HCT116 (cell line): ENCODE measurements around the gene CBY1. TPM values are rescaled to one million over a fixed set of nuclear protein-coding genes. Genes with fewer than 3 reads are reported as not detected.

Experiments
- ATAC-seq: fragments of 200-7000 bp; cut with Tn5 transposase; 2 replicates; pipeline ENCODE4 v1.9.1; 2020; ENCODE audit warnings: mild to moderate bottlenecking, moderate library complexity
- BruUV-seq: library from RNA; stranded (reverse); fragments of 400-500 nt; replicated peaks from 2 replicates; lab custom pipeline; 2021; lab: Mats Ljungman, UMichigan
- CTCF ChIA-PET: fragments of 300-600 bp; sonication (Branson Sonifier 250); formaldehyde crosslinking; loops from one replicate; lab custom pipeline; 2021; ENCODE audit warnings: antibody characterized with exemption; lab: Charles Lee
- POLR2A ChIA-PET: fragments of 300-600, 350-600 bp; sonication (Branson Sonifier 250); formaldehyde crosslinking; loops from one replicate; lab custom pipeline; 2021; ENCODE audit warnings: antibody characterized with exemption; lab: Charles Lee
- RAD21 ChIA-PET, 2 experiments: fragments of 300-600 bp; sonication (Branson Sonifier 250); formaldehyde crosslinking; loops; one replicate each; lab custom pipeline; 2023; ENCODE audit warnings: low total read pairs in 2 of 2; ENCODE audit not compliant: uncharacterized antibody in 2 of 2, unreplicated experiment in 2 of 2, low non-redundant PET in 1 of 2; lab: Charles Lee
- DNase-seq: peaks from one replicate; pipeline ENCODE4 v3.0.0-alpha.2; 2010; ENCODE audit warnings: low read depth, low spot score
- H2AFZ ChIP-seq: fragments of 200-600 bp; shearing (Covaris generic), sonication (generic); 2 replicates; pipeline ENCODE4 v1.6.1; 2017; ENCODE audit warnings: low read depth, mixed run types, mixed read lengths, antibody characterized with exemption, low read length; ENCODE audit not compliant: poor library complexity, severe bottlenecking
- H3K27ac ChIP-seq: 2 replicates; pipeline ENCODE4 v1.5.1; 2012; ENCODE audit warnings: low read depth, low read length
- H3K27me3 ChIP-seq: fragments of 200-600 bp; sonication (generic); 2 replicates; pipeline ENCODE4 v1.6.1; 2016; ENCODE audit warnings: mixed run types, low read length, mixed read lengths; ENCODE audit not compliant: insufficient read depth
- H3K36me3 ChIP-seq, 2 experiments: fragments of 200-500 bp in 1 of 2; fragments of 200-600 bp in 1 of 2; sonication (Bioruptor generic) in 1 of 2; sonication (generic) in 1 of 2; 2 replicates each; pipeline versions ENCODE4 v1.5.1 to v1.6.1; 2014 to 2016; ENCODE audit warnings: low read length in 2 of 2, inconsistent platforms in 1 of 2, mixed read lengths in 1 of 2, mixed run types in 1 of 2; ENCODE audit not compliant: insufficient read depth in 2 of 2, control insufficient read depth in 1 of 2
- H3K4me1 ChIP-seq, 2 experiments: fragments of 200-600 bp in 1 of 2; sonication (generic) in 1 of 2; 2 replicates each; pipeline versions ENCODE4 v1.5.1 to v1.6.1; 2012 to 2017; ENCODE audit warnings: low read length in 2 of 2, inconsistent platforms in 1 of 2, mild to moderate bottlenecking in 1 of 2, mixed read lengths in 1 of 2, mixed run types in 1 of 2, moderate library complexity in 1 of 2; ENCODE audit not compliant: insufficient read depth in 2 of 2, control insufficient read depth in 1 of 2
- H3K4me2 ChIP-seq: fragments of 200-600 bp; sonication (generic); 2 replicates; pipeline ENCODE4 v1.6.1; 2017; ENCODE audit warnings: mixed run types, low read length, mixed read lengths
- H3K4me3 ChIP-seq, 2 experiments: fragments of 200-600 bp in 1 of 2; sonication (generic) in 1 of 2; replicated peaks in 1 of 2; 2 replicates each; pipeline ENCODE4 v1.5.1; 2011 to 2016; ENCODE audit warnings: low read length in 2 of 2, control low read depth in 1 of 2, low read depth in 1 of 2, mild to moderate bottlenecking in 1 of 2, mixed read lengths in 1 of 2, mixed run types in 1 of 2
- H3K79me2 ChIP-seq: fragments of 200-600 bp; sonication (generic); 2 replicates; pipeline ENCODE4 v1.6.1; 2017; ENCODE audit warnings: mild to moderate bottlenecking, mixed run types, low read length, moderate library complexity, mixed read lengths; ENCODE audit not compliant: insufficient read depth
- H3K9ac ChIP-seq: fragments of 200-600 bp; sonication (generic); 2 replicates; pipeline ENCODE4 v1.6.1; 2016; ENCODE audit warnings: low read length, mixed read lengths
- H3K9me2 ChIP-seq: fragments of 200-600 bp; sonication (generic), shearing (Covaris generic); 2 replicates; pipeline ENCODE4 v1.6.1; 2017; ENCODE audit warnings: mixed run types, mild to moderate bottlenecking, moderate library complexity; ENCODE audit not compliant: insufficient read depth
- H3K9me3 ChIP-seq, 2 experiments: fragments of 200-500 bp in 1 of 2; fragments of 200-600 bp in 1 of 2; sonication (Bioruptor generic) in 1 of 2; sonication (generic) in 1 of 2; 2 replicates each; pipeline ENCODE4 v1.6.1; 2014 to 2017; ENCODE audit warnings: low read length in 2 of 2, mixed read lengths in 2 of 2, inconsistent platforms in 1 of 2, low read depth in 1 of 2, mild to moderate bottlenecking in 1 of 2, mixed run types in 1 of 2, moderate library complexity in 1 of 2; ENCODE audit not compliant: control insufficient read depth in 1 of 2, insufficient read depth in 1 of 2
- H4K20me1 ChIP-seq: fragments of 200-600 bp; sonication (generic), shearing (Covaris generic); 2 replicates; pipeline ENCODE4 v1.6.1; 2017; ENCODE audit warnings: mixed run types, mild to moderate bottlenecking, moderate library complexity; ENCODE audit not compliant: insufficient read depth
- EZH2phosphoT487 ChIP-seq: fragments of 200-600 bp; IDR thresholded peaks from 2 replicates; pipeline ENCODE4 v1.6.1; 2018; ENCODE audit warnings: antibody characterized with exemption, borderline replicate concordance
- FOSL1 ChIP-seq: IDR thresholded peaks from 2 replicates; pipeline ENCODE4 v1.6.1; 2012; ENCODE audit warnings: low read depth
- POLR2AphosphoS5 ChIP-seq: IDR thresholded peaks from 2 replicates; pipeline ENCODE4 v1.6.1; 2011; ENCODE audit warnings: mild to moderate bottlenecking, low read depth, low read length, moderate library complexity
- RAD21 ChIP-seq: IDR thresholded peaks from 2 replicates; pipeline ENCODE4 v1.6.1; 2012; ENCODE audit warnings: low read depth, mild to moderate bottlenecking
- SRF ChIP-seq: IDR thresholded peaks from 2 replicates; pipeline ENCODE4 v1.6.1; 2012; ENCODE audit warnings: low read depth
- TCF7L2 ChIP-seq: IDR thresholded peaks from 2 replicates; pipeline ENCODE4 v1.7.0; 2011; ENCODE audit warnings: borderline replicate concordance, inconsistent platforms; ENCODE audit not compliant: insufficient read depth, insufficient read length; ENCODE audit errors: extremely low read depth
- ZFX ChIP-seq: fragments of 450-650 bp; IDR thresholded peaks from 2 replicates; pipeline ENCODE4 v1.6.1; 2017
- intact Hi-C: fragments of 100-400 bp; cut with micrococcal nuclease; formaldehyde crosslinking; loops from 2 replicates; pipeline ENCODE4 v1.10.0; 2022
- total RNA-seq: library from RNA; stranded (reverse); gene quantifications from one replicate; pipeline ENCODE4 v1.2.1, GENCODE V29; 2021; ENCODE audit not compliant: unreplicated experiment

Gene CBY1
- total RNA-seq, 1 experiment from 2014 or later, result 27.6 TPM

- ChIA-PET POLR2A (no interaction called here), CTCF (no interaction called here), RAD21 (no interaction called here)
- Histone ChIP-seq H3K27ac (no peak overlapping the region), H3K27me3 (no peaks in the 10 kb centered on the region), H3K9me2 (no peaks in the 10 kb centered on the region), H3K9me3 (no peaks in the 10 kb centered on the region), H2AFZ (no peak overlapping the region), H3K79me2 (no peaks in the 10 kb centered on the region), H3K4me3 (no peak overlapping the region), H3K4me1 (no peaks in the 10 kb centered on the region), H4K20me1 (no peaks in the 10 kb centered on the region), H3K36me3 (no peaks in the 10 kb centered on the region), H3K4me2 (no peak overlapping the region), H3K9ac (no peak overlapping the region)
- no peak for TF ChIP-seq TCF7L2
- TF ChIP-seq POLR2AphosphoS5, result no peak
- intact Hi-C loops, result no loop called here
- BruUV-seq, result no TSS peak
- ATAC-seq (no peak), DNase-seq (no peak)
Observed at GRCh38 chr22:38645430-38645829, 11.0 kb upstream of the CBY1 start.

GRCh38 chr22:38649841-38650522 lies 6.5 kb upstream of the CBY1 start:
- Histone ChIP-seq H3K79me2 (no peaks in the 10 kb centered on the region), H3K4me2 (no peak overlapping the region), H3K36me3 (no peaks in the 10 kb centered on the region), H3K27ac (no peak overlapping the region), H3K27me3 (no peaks in the 10 kb centered on the region), H2AFZ (no peak overlapping the region), H3K4me1 (peaks cover 0 to 10% of the 10 kb centered on the region in 2 experiments; a peak in 3 of 4 replicates), H3K9ac (no peak overlapping the region), H3K9me2 (no peaks in the 10 kb centered on the region), H3K9me3 (no peaks in the 10 kb centered on the region), H3K4me3 (no peak overlapping the region), H4K20me1 (no peaks in the 10 kb centered on the region)
- ChIA-PET CTCF (no interaction called here), RAD21 (no interaction called here), POLR2A (no interaction called here)
- DNase-seq (no peak), ATAC-seq (no peak)
- TF ChIP-seq FOSL1 (no peak), SRF (no peak), EZH2phosphoT487 (no peak), POLR2AphosphoS5 (no peak), RAD21 (no peak), ZFX (no peak)
- BruUV-seq, result no TSS peak
- intact Hi-C loops, result no loop called here
